GM13976 (cell line): ENCODE measurements around the gene ARID5B.

Experiments
- DNase-seq: peaks from one replicate; pipeline ENCODE4 v3.0.0; 2012; ENCODE audit warnings: low spot score
- CTCF ChIP-seq: IDR thresholded peaks from 2 replicates; pipeline ENCODE4 v1.5.1; 2012; ENCODE audit warnings: borderline replicate concordance, mild to moderate bottlenecking; ENCODE audit not compliant: insufficient read depth; ENCODE audit errors: extremely low read depth, missing control alignments, control extremely low read depth
- in situ Hi-C: fragments of 300-500 bp; cut with MboI; formaldehyde crosslinking; loops from one replicate; pipeline ENCODE4 v1.12.0; 2022; ENCODE audit warnings: low sequenced_read_pairs, mixed read lengths, inconsistent platforms; ENCODE audit not compliant: unreplicated experiment

ARID5B gene

GRCh38 chr10:62029401-62029800 is 127.9 kb downstream of the ARID5B start:
- DNase-seq: no peak
- in situ Hi-C loops: no loop called here
- TF ChIP-seq CTCF: no peak

- DNase-seq: no peak
- in situ Hi-C loops: no loop called here
- TF ChIP-seq CTCF: no peak
These were observed 130.0 kb downstream of the ARID5B start for GRCh38 chr10:62031507-62031906.

- no peak for DNase-seq
- in situ Hi-C loops: no loop called here
These were observed 131.6 kb downstream of the ARID5B start for GRCh38 chr10:62033125-62033524.

GRCh38 chr10:62034096-62034640 is 132.7 kb downstream of the ARID5B start:
- in situ Hi-C loops: no loop called here
- TF ChIP-seq CTCF: no peak
- no peak for DNase-seq

More at GRCh38 chr10:62033125-62033524, 131.6 kb downstream of the ARID5B start:
- TF ChIP-seq CTCF: no peak

- DNase-seq: no peak
- in situ Hi-C loops: no loop called here
- no peak for TF ChIP-seq CTCF
These were observed 134.9 kb downstream of the ARID5B start for GRCh38 chr10:62036186-62037081.

- in situ Hi-C loops: no loop called here
- TF ChIP-seq CTCF: no peak
- DNase-seq: no peak
These were observed 135.8 kb downstream of the ARID5B start for GRCh38 chr10:62037166-62037831.
